Stomach (tissue), 4 donors: ENCODE data around the gene SLFN12.
A peak's percentile ranks its signal among the peaks of the same experiment; 100 is the strongest.

ENCODE experiments used
- EP300 ChIP-seq: sonication (generic); formaldehyde crosslinking; IDR thresholded peaks from one replicate; pipeline ENCODE4 v1.6.1; 2017; ENCODE audit warnings: antibody characterized with exemption
- POLR2A ChIP-seq, 4 donors: fragments of 450-650 bp; IDR thresholded peaks; one replicate each; pipeline ENCODE4 v1.6.1; 2016; ENCODE audit warnings: antibody characterized with exemption in 4 of 4, control low read depth in 2 of 4, mild to moderate bottlenecking in 1 of 4, moderate library complexity in 1 of 4
- TF ChIP-seq, protein P1 (sequence below), 7 experiments: fragments of 450-650 bp in 4 of 7; fragments of 200-600 bp in 3 of 7; sonication (generic) in 3 of 7; IDR thresholded peaks; one replicate each; pipeline ENCODE4 v1.5.1; 2016 to 2019; ENCODE audit warnings: antibody characterized with exemption in 7 of 7, control low read depth in 2 of 7, mild to moderate bottlenecking in 1 of 7

DNA sequence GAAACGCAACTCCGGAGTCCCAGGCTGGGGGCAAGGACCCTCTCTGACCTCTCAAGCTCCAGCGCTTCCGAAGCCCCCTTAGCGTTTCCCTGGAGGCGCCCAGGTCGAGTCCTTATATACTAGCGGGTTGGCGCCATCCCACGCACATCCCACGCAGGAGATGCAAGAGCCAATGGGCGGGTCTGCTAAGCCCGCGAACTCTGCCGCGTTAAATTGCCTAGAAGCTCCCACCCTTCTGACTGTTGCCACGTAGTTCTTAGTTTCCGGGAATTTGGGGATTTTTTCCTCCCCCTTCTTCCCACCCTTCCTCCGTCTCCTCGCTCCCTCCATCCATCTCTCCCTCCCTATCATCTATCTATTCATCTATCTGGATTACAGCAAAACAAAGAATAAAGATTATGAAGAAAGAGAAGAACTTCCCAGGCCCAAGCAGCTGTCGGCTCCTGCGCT lies 58.7 kb downstream of the SLFN12 start, which contains the start of gene SLFN11:
- TF ChIP-seq, protein P1, sequence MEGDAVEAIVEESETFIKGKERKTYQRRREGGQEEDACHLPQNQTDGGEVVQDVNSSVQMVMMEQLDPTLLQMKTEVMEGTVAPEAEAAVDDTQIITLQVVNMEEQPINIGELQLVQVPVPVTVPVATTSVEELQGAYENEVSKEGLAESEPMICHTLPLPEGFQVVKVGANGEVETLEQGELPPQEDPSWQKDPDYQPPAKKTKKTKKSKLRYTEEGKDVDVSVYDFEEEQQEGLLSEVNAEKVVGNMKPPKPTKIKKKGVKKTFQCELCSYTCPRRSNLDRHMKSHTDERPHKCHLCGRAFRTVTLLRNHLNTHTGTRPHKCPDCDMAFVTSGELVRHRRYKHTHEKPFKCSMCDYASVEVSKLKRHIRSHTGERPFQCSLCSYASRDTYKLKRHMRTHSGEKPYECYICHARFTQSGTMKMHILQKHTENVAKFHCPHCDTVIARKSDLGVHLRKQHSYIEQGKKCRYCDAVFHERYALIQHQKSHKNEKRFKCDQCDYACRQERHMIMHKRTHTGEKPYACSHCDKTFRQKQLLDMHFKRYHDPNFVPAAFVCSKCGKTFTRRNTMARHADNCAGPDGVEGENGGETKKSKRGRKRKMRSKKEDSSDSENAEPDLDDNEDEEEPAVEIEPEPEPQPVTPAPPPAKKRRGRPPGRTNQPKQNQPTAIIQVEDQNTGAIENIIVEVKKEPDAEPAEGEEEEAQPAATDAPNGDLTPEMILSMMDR (IDR thresholded peaks at IDR 0.05) = no peak
- TF ChIP-seq POLR2A (IDR thresholded peaks at IDR 0.05) (peak in 2 of 4 donors; percentile 68 to 74), EP300 (no peak)
